NCI-H128 (cell line): ENCODE measurements around the gene MACROD2.

ENCODE experiments used
- DNase-seq: peaks from one replicate; lab custom pipeline; 2025; ENCODE audit not compliant: unreplicated experiment; lab: John Stamatoyannopoulos, UW

MACROD2 gene

DNA sequence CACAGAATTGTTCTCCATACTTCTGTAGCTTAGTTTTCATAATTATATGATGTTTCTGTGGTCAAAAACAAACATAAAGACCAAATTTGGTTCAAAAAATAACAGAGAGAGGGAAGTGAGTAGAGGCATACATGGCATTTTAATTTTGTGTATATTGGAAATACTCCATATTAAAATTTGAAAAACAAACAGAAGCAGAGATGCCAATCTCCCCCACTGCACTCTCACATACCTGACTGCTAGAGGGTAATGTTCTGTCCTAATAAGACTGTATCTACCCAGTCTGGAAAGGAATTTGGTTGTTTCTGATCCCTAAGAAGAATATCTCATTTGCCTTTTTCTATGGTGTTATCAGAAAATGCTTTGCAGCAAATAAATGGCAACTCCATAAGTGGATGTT is 1301.1 kb downstream of the MACROD2 start:
- DNase-seq = no peak

DNA sequence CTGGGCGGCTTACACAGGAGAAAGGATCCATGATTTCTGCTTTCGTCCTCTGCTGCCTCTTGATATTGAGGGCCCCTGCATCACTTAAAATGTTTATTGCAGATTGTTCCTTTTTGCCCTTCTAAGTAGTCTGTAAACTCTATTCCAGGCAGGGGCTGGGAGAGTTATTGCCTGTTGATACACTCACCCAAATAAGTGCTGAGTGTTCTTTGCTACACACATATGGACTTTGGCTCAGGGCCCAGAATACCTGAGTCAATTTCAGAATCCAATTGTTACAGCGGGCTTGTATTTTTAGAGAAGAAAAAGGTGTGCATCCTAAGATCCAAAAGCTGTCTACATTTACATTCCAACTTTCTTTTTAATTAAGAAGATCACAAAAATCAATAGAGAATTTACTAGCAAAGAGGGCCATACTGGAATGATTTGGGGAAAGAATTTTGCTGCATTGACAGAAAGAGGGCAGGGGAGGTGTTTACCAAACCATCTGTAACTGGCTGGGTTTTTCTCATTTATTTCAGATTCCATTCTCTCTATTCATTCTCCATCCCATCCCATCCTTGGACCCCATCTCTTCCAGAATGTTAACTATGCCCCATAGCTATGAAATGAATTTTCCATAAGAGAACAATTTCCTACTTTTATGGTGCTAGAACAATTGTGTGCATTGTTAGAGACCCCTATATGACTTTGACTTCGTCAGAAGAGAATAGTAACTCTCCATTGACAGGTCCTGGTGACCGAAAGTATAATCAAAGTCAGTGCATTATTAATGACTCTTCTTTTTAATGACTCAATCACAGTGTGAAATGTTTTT is 1302.0 kb downstream of the MACROD2 start:
- peak; percentile 68 for DNase-seq

DNA sequence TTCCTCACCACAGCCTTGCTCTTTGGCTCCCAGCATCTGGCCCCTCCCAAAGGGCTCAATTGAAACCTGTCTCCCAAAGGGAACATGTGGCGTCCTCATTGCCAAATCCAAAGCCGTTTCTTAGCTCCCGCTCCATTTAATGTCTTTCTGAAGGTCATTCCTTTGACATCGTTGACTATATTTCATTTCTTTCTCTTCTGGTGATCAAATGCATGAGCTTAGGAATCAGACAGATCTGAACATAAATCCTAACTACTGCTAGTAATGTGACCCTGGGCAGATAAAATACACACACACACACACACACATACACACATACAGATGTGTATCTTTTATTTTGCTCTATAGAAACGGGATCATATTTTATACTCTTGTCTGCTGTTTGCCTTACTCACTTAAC is 1306.8 kb downstream of the MACROD2 start:
- no peak for DNase-seq

DNA sequence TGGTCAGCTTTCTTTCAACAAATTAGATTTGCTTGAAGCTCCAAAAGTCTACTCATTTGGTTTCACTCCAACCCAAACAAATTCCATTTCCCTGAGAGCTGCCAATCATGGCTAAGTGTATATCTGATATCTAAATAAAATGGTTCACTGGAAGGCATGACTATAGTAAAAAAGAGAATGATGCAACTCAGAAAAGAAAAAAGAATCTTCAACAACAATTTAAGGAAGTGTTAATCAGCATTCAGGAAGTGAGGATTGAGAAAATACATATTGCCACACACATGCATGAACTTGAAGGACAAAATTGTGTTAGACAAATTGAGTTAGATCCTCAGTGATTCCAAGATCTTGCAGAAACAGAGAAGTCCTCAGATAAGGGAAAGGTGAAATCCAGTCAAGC is 1315.0 kb downstream of the MACROD2 start:
- DNase-seq = no peak

DNA sequence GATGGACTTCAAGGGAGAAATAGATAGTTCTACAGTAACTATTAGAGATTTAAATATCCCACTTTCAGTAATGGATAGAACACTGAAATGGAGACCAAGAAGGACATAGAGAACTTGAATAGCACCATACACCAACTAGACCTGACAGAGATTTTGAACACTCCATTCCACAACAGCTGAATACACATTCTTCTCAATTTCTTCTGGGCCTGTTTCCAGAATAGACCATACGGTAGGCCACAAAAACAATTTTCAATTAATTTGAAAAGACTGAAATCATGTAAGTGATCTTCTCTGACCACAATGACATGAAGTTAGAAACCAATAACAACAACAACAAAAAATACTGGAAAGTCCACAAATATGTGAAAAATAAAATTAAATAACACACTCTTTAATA is 1321.2 kb downstream of the MACROD2 start:
- DNase-seq = no peak

DNA sequence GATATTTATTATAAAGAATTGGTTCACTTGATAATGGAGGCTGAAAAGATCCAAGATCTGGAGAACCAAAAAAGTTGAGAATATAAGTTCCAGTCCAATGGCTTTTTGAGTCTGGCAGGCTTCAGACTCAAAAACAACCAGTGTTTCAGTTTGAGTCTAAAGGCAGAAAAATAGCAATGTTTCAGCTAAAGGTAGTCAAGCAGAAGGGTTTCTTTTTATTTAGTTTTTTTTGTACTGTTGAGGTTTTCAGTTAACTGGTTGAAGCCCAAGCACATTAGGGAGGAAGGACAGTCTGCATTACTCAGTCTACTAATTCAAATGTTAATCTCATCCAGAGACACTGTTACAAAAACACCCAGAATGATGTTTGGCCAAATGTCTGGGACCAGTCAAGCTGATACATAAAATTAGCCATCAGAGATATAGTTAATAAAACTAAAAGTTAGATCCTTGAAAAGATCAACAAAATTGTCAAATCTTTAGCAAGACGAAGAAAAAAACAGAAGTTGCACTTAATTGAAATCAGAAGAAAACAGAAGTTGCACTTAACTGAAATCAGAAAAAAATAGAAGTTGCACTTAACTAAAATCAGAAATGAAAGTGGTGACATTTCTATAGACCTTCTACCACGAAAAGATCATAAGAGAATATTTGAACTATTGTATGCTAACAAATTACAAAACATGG is 1322.4 kb downstream of the MACROD2 start:
- no peak for DNase-seq

DNA sequence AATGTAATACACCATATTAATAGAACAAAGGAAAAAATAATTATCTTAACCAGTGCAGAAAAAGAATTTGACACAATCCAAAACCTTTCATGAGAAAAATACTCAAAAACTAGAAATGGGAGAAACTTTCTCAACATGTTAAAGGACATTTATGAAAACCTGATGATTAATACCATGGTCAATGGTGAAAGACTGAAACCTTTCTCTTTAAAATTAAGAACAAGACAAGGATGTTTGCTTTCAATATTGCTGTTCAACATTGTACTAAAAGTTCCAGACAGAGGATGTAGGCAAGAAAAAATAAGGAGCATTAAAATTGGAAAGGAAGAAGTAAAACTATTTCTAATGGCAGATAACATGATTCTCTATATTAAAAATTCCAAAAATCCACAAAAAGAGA is 1323.4 kb downstream of the MACROD2 start:
- no peak for DNase-seq

DNA sequence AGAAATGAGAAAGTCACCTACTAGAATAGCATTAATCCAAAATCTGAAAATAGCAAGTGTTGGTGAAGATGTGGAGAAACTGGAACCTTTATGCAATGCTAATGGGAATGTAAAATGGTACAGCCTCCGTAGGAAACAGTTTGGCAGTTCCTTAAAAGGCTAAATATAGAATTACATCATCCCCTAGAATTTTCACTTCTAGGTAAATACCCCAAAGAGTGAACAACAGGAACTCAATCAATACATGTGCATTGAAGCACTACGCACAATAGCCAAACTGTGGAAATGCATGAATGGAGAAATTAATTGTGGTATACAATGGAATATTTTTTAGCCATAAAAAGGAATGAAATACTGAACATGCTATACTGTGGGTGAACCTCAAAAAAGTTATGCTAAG is 1324.1 kb downstream of the MACROD2 start:
- no peak for DNase-seq

DNA sequence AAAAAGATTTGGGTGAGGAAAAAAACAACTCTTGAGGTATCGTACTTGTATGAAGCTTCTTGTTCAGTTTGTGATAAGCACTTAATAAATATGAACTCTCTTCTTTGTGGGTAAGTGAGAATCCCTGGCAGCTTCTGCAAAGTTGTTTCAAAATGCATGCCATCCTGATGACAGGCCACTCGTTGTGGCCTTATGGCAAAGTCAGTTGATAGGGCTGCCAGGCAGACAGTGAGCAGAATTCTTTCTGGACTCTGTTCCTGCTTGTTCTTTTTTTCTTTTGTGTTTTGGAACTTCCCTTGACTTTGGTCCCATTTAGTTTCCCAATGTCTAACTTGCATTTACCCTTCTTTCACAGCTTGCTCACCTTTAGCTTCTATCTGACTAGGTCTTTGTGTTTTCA is 1325.6 kb downstream of the MACROD2 start:
- DNase-seq = no peak

DNA sequence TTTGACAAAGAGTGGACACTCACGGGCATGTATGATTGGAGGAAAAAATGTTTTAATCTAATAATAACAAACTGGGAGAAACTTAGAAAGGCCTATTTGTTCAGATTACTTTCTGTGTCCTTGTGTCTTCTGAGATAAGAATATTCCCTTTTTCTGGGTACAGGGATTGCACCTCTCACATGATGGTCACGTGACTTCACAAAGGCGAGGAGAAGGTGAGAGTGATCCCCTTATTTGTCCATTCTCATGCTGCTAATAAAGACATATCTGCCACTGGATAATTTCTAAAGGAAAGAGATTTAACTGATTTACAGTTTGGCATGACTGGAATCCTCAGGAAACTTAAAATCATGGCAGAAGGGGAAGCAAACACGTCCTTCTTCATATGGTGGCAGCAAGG is 1331.8 kb downstream of the MACROD2 start:
- DNase-seq = no peak

DNA sequence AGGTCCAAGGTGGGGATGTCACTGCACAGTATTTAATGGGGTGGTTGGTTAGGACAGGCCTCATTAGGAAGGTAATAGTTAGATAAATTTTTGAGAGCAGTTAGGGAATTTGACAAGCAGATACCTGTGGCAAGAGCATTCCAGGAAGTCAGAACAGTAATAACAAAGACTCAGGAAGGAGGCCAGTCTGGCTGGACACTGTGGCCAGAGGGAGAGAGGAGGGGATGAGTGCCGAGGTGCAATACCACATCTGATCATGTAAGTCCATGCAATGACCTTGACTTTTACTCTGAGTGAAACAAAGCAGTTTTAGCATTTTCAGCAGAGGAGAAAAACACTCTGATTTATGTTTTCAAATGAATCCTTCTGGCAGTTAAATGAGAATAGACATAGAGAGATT is 1332.8 kb downstream of the MACROD2 start:
- DNase-seq = no peak

DNA sequence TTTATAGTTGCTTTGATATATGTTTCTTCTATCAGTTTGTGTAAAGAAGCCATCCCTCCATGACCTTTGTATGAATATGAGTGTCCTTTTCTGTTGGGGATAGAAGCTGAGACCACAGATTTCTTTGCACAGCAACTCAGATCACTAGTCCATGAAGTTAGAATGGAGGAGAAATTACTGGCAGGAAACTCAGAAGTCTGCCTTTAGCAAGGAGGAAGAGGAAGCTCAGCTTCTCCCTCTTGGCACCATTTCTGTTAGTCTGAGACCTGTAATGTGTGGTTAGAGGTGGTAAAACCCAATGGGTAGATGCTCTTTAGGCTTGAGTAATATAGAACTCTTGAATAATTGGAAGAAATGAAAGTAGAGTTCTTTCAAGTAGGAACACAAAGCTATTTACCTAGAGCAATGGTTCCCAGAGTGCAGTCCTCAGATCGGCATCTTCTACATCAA is 1337.4 kb downstream of the MACROD2 start:
- no peak for DNase-seq

DNA sequence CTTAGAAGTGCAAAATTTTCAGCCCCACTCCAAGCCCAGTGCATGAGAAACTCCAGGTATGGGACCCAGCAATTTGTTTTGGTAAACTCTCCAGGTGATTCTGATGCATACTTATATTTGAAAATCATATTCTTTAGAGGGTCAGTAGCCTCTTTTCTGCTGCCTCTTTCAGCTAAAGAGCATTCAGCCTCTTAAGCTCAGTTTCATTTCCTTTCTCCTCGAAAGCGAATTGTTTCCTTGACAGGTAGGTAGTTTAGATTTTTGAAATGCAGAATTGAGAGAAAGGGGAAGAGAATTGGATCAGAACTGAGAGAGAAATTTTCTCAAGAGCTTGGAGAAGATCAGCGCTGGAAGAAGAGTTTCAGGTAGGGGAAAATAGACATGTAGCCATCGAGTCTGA is 1337.9 kb downstream of the MACROD2 start:
- no peak for DNase-seq

DNA sequence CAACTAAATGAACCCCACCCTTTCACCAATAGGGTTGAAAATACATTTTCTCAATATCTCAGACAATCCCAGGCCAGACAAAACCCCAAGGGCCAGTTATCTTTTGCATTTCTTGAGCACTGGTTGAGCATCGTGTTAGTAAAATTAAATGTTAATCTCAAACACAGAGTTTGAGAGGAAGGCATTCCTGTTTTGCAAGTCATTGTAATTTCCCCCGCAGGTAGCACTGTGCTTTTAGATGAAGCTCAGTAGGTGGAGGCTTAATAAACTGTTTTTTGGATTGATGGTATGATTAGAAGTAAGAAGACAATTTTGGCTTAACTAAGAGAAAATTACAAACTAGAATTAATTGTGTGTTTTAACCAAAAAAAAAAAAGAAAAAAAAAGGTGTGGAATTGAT is 1340.7 kb downstream of the MACROD2 start:
- no peak for DNase-seq

DNA sequence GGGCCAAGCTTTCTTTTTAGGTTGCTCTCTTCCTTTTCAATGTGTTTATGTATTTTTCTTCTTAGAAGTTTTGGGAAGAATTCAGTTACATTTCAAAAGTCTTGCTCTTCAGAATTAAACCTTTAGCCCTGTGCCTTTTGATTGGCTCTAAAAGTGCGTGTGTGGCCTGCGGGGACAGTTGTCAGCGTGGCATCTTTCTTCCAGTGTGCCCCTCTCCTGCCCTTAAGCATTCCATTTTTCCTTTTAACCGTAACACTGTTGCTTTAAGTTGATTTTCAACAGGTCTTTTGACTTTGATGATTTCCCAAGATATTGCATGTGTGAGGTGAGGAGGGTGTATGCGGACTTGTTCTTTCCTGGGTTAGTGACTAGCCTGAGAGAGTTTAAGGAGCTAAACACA is 1341.2 kb downstream of the MACROD2 start:
- DNase-seq = no peak

DNA sequence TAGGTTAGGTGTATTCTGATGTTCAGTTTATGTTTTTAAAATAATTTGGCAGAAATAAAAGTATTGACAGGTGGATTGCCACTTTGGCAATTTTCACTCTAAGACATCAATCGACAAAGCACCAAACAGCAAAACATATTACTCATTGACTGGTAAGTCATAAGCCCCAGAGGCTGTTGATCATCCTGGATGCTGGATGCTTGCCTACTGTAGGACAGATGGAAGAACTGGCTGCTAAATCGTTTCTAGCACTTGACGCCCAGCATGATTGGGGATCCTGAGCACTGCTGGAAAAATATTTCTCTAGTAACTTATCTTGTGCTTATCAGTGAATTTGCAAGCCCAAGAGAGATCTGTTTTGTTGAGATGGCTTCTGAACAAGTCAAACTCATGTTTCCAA is 1343.9 kb downstream of the MACROD2 start:
- DNase-seq = no peak

DNA sequence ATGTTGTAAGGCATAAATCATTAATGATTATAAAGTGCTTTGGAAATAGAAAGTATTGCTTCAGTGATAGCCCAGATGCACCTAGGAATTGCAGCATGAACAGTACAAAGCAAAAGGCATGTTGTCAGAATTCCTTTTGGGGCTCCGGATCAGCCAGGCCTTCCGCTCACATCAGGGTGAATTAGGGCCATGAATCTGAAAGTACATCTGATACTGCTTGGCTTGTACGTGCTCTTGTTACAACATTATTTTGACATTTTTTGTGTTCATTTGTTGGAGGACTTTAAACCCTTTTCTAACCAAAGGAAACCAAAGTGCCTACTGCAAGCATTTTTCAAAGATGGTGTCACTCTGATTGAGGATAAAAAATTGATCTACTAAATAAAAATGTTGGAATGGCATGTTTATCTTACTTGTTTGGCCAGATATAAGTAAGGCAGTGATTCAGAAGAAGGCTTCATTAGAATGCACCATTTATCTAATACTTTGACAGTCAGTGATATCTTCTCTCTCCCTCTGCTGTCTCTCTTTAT is 1347.7 kb downstream of the MACROD2 start:
- no peak for DNase-seq

DNA sequence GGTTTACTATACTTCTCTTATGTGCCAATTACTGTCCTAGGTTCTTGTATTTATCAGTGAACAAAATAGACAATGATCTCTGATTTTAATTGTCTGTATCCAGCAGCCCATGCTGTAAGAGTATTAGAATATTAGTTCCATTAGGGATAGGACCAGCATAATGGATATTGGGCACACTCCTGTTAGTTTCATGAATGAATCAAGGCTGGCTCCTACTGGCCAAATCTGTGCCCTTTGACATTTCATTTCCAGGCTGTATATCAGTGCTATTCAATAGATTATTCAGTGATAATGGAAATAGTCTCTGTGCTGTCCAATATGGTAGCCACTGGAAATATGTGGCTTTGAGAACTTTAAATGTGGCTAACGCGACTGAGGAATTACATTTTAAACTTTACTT is 1350.0 kb downstream of the MACROD2 start:
- DNase-seq = no peak

DNA sequence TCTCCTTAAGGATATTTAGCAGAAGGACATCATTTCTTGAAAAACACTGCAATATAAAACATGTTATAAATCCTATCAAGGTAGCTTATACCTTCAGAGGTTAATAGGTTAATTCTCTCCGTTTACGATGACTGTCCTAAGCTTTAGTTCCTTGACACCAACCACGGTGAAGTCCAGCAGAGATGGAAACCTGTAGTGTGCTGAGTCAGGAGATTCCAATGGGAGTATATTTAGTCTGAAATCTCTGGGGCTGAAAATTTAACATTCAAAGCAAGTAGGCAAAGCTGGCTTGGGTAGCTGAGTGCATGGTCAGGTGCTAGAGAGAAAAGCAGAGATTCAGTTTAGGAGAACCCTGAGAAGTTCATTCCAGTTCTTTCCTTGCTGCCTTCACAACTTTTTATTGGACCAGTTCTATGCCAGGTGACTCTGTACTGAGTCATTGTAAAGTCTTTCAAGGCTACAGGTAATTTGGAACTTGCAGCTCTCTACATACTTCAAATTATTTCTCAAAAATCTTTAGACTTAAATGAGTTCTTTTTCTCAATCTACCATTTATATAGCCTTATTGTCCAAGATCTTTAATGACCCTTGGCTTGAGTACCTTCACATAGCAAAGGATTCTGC is 1351.5 kb downstream of the MACROD2 start:
- no peak for DNase-seq

DNA sequence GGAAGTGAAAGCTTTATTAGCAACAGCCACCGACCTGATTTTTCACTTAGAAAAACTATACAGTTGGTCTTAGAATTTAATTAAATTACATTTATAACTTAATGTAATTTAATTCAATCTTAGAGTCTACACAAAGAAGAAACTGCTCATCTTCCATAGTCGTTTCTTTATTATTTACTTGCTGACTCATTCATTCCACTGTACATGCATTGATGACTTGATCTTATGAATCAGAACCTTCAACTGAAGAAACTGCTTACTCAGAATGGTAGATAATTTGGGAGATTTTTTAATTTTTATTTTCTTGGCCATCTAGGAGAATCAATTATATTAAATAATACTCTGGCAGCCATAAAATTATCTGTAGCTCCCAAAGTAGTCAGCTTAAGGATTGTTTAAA is 1363.7 kb downstream of the MACROD2 start:
- no peak for DNase-seq

DNA sequence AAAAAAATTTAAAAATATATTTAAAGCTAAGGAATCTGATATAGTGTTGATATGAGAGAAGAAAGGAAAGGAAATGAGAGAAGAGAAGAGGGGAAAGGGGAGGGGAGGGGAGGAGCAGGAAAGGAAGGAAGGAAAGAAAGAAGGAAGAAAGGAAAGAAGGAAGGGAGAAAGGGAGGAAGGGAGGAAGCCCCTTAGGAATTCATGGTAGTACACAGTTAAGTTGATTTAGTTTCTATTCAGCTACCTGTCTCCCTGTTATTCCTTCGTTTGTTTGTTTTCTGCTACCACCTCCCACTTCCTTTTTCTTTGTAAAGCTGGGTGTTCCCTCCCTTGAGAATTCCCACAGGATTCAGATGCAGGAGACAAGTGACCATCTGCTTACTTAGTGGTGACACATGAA is 1367.5 kb downstream of the MACROD2 start:
- DNase-seq = no peak

DNA sequence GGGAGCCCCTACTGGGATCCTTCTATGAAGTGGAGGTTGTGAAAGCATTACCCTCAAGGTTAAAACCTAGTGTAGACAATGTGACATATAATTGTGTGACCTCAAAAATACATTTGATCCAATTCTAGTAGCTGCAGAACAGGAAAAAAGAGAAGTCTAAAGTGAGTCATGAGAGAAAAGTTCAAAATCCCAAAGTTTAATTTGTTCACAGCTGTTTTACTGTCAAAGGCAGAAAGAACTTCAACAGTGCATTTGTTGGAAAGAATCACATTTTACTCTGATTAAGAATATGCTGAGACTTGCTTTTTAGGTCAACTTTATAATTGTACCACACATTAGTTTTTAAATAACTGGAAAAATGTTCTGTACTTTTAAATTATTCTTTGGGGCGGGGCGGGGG is 1369.5 kb downstream of the MACROD2 start:
- no peak for DNase-seq
